Heart left ventricle (tissue), 13 donors: ENCODE measurements around the gene LSS.

ENCODE experiments used
- CTCF ChIP-seq, 12 donors: fragments of 200-600 bp; sonication (generic) in 4 of 12; IDR thresholded peaks; one replicate each; pipeline versions ENCODE4 v1.5.0 to v1.8.0; 2018 to 2022; ENCODE audit warnings: antibody characterized with exemption in 12 of 12, mild to moderate bottlenecking in 5 of 12
- POLR2A ChIP-seq, 2 donors: fragments of 450-650 bp; IDR thresholded peaks; one replicate each; pipeline ENCODE4 v1.6.1; 2017; ENCODE audit warnings: antibody characterized with exemption in 2 of 2, mild to moderate bottlenecking in 2 of 2, moderate library complexity in 2 of 2
- donor health status: ischemic (EF 13 %, LVEDD 7.1; RV severe dilation, severe dysfunction).
- donor health status: DM: no; HTN: yes; CAD: no.
- donor health status: DM: no; HTN: no; CAD: no.
- donor health status: ischemic (EF 25% LVEDD 6.9; RV normal size, moderate dysfunction).
- donor health status: ischemic (EF 25% LVEDD 5.7; RV mildly dilated, moderate dysfunction).
- donor health status: ischemic (EF 35%, LVEDD 5.7; RV mildly dilated, moderate dysfunction).
- donor health status: nonischemic (EF 11% LVEDD 7.7; RV severe dilation, severe dysfunction).
- donor health status: DM: yes; HTN: yes; CAD: no.
- donor health status: PGD.
- donor health status: ischemic (EF 29% LVEDD 5.4; RV normal size, mild dysfunction).
- donor health status: nonischemic (EF 23%, LVEDD 6.1; RV moderate dilation, normal function).

- TF ChIP-seq CTCF (IDR thresholded peaks at IDR 0.05) (no peak), POLR2A (IDR thresholded peaks at IDR 0.05) (no peak)
Measured at GRCh38 chr21:46195595-46196195, 32.9 kb downstream of the LSS start.
